ENCODE data around the gene NAIF1. TPM values are rescaled to one million over a fixed set of nuclear protein-coding genes. Genes with fewer than 3 reads are reported as not detected.

NAIF1 gene
- polyA plus RNA-seq, 1 of the 3 experiments (the other 2 are of a cell fraction): 14.8 TPM

- no peaks in the 10 kb centered on the region for H3K27me3 ChIP-seq (ENCODE audit: insufficient read depth)
- H4K20me1 ChIP-seq (ENCODE audit: insufficient read depth): no peaks in the 10 kb centered on the region
- no peak for TF ChIP-seq FOXJ3 (CRISPR knock-in tag; IDR thresholded peaks at IDR 0.05)
- TF ChIP-seq RAD21 (IDR thresholded peaks at IDR 0.05; ENCODE audit: low read length): no peak
- no peak for TF ChIP-seq TAF1 (IDR thresholded peaks at IDR 0.05; ENCODE audit: borderline replicate concordance, low read depth, low read length)
- no peak for TF ChIP-seq JUND (IDR thresholded peaks at IDR 0.05)
- TF ChIP-seq MAX (IDR thresholded peaks at IDR 0.05; ENCODE audit: low read depth): peak; percentile 42; the same call in 1 of the 2 replicates
- TF ChIP-seq, protein P1, sequence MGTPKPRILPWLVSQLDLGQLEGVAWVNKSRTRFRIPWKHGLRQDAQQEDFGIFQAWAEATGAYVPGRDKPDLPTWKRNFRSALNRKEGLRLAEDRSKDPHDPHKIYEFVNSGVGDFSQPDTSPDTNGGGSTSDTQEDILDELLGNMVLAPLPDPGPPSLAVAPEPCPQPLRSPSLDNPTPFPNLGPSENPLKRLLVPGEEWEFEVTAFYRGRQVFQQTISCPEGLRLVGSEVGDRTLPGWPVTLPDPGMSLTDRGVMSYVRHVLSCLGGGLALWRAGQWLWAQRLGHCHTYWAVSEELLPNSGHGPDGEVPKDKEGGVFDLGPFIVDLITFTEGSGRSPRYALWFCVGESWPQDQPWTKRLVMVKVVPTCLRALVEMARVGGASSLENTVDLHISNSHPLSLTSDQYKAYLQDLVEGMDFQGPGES (IDR thresholded peaks at IDR 0.05; ENCODE audit: low read depth, low read length): no peak
- TF ChIP-seq ZBTB33 (IDR thresholded peaks at IDR 0.05; ENCODE audit: borderline replicate concordance, low read depth): no peak
- TF ChIP-seq YY1 (IDR thresholded peaks at IDR 0.05; ENCODE audit: low read depth): no peak
- TF ChIP-seq USF1 (IDR thresholded peaks at IDR 0.05; ENCODE audit: borderline replicate concordance, low read depth): peak; percentile 71; the same call in 1 of the 2 replicates
- no peak for TF ChIP-seq RXRA (IDR thresholded peaks at IDR 0.05; ENCODE audit: borderline replicate concordance, low read depth)
- TF ChIP-seq, protein P2, sequence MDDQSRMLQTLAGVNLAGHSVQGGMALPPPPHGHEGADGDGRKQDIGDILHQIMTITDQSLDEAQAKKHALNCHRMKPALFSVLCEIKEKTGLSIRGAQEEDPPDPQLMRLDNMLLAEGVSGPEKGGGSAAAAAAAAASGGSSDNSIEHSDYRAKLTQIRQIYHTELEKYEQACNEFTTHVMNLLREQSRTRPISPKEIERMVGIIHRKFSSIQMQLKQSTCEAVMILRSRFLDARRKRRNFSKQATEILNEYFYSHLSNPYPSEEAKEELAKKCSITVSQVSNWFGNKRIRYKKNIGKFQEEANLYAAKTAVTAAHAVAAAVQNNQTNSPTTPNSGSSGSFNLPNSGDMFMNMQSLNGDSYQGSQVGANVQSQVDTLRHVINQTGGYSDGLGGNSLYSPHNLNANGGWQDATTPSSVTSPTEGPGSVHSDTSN (IDR thresholded peaks at IDR 0.05): no peak
- TF ChIP-seq GATA2 (CRISPR knock-in tag; IDR thresholded peaks at IDR 0.05): no peak
- peak; percentile 1; the same call in 1 of the 2 replicates for TF ChIP-seq MEF2A (IDR thresholded peaks at IDR 0.05; ENCODE audit: borderline replicate concordance, low read depth)
- TF ChIP-seq MXI1 (IDR thresholded peaks at IDR 0.05; ENCODE audit: low read depth, low read length): no peak
- no peak for TF ChIP-seq RFX5 (IDR thresholded peaks at IDR 0.05; ENCODE audit: low read length)
- peak; percentile 83 for TF ChIP-seq NFIC (IDR thresholded peaks at IDR 0.05; ENCODE audit: borderline replicate concordance)
- TF ChIP-seq, protein P3, sequence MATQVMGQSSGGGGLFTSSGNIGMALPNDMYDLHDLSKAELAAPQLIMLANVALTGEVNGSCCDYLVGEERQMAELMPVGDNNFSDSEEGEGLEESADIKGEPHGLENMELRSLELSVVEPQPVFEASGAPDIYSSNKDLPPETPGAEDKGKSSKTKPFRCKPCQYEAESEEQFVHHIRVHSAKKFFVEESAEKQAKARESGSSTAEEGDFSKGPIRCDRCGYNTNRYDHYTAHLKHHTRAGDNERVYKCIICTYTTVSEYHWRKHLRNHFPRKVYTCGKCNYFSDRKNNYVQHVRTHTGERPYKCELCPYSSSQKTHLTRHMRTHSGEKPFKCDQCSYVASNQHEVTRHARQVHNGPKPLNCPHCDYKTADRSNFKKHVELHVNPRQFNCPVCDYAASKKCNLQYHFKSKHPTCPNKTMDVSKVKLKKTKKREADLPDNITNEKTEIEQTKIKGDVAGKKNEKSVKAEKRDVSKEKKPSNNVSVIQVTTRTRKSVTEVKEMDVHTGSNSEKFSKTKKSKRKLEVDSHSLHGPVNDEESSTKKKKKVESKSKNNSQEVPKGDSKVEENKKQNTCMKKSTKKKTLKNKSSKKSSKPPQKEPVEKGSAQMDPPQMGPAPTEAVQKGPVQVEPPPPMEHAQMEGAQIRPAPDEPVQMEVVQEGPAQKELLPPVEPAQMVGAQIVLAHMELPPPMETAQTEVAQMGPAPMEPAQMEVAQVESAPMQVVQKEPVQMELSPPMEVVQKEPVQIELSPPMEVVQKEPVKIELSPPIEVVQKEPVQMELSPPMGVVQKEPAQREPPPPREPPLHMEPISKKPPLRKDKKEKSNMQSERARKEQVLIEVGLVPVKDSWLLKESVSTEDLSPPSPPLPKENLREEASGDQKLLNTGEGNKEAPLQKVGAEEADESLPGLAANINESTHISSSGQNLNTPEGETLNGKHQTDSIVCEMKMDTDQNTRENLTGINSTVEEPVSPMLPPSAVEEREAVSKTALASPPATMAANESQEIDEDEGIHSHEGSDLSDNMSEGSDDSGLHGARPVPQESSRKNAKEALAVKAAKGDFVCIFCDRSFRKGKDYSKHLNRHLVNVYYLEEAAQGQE (IDR thresholded peaks at IDR 0.05; ENCODE audit: low read depth, low read length): no peak
- TF ChIP-seq POLR2AphosphoS5 (IDR thresholded peaks at IDR 0.05; ENCODE audit: low read depth, low read length): no peak; the same call in 1 of the 2 replicates
- TF ChIP-seq ELF1 (IDR thresholded peaks at IDR 0.05): no peak
- ChIA-PET POLR2A (interaction anchor here (0.6 to 1.3 kb wide), 2 partner anchors 17 to 19 kb away, joined by 3 to 4 read pairs; no protein-coding TSS in a partner anchor), CTCF (interaction anchor here (0.5 to 5.0 kb wide), 9 partner anchors 11 to 287 kb away, joined by 3 to 23 read pairs (median 4); no protein-coding TSS in a partner anchor)
- peak overlapping the region in 1 of 2 experiments; percentile 17; a peak in 1 of 4 replicates for H3K4me3 ChIP-seq (ENCODE audit: low read depth in 2 of 2, low read length in 1 of 2)
- peaks cover 24% of the 10 kb centered on the region for H3F3A ChIP-seq (replicated peaks; ENCODE audit: insufficient read depth)
- H3K9me3 ChIP-seq: no peaks in the 10 kb centered on the region
- H3K27ac ChIP-seq (ENCODE audit: low read depth in 2 of 2, low read length in 1 of 2): peak overlapping the region; percentile 79 to 84
- peaks cover 92% of the 10 kb centered on the region for H3K79me2 ChIP-seq (ENCODE audit: insufficient read depth)
- H3K4me2 ChIP-seq: peak overlapping the region; percentile 64
- peaks cover 14 to 20% of the 10 kb centered on the region in 2 experiments for H3K4me1 ChIP-seq (ENCODE audit: control insufficient read depth in 1 of 2, insufficient read depth in 2 of 2, low read depth in 1 of 2, low read length in 1 of 2)
- DNase-seq: no peak
- H3K36me3 ChIP-seq (replicated peaks in 1 of 2; ENCODE audit: control insufficient read depth in 1 of 2, insufficient read depth in 2 of 2, low read length in 1 of 2): no peaks in the 10 kb centered on the region
- H3K9me2 ChIP-seq: no peaks in the 10 kb centered on the region
- WGBS (ENCODE audit: low lambda C conversion rate): 23% methylated on average over 5 of the region's 5 CpGs
- peak overlapping the region; percentile 38; the same call in 1 of the 2 replicates for H3K9ac ChIP-seq
- H2AFZ ChIP-seq (ENCODE audit: low read depth): peak overlapping the region; percentile 78
Observed at GRCh38 chr9:128072144-128073021, 5.3 kb upstream of the NAIF1 start.

Data from SK-N-SH (cell line).